ENCODE measurements around the gene ZNF684.
"Not testable (repeated sequence)": the region's sequence is repeated elsewhere in the genome, so short reads cannot be mapped to it uniquely, and the experiment has no call there.

The ZNF684 gene

GRCh38 chr1:40564913-40565312, 33.5 kb downstream of the ZNF684 start:
- DNase-seq (ENCODE audit: low read depth in 2 of 2): no peak

DNA sequence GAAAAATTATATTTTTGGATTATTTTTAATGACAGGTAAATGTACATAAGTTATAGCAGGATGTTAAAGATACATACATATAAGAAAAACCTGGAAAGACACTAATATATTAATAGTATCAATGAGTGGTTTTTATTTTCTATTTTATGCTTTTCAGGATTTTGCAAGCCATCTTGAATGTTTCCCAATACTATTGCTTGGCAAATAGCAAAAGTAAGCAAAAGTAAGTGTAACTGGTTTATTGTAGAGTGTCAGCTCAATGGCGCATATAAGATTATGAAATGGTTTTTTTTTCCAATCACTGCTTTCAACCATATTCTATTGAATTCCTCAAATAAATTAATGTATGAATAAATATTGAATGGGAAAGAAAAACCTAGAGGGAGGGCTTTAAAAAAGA, 36.4 kb downstream of the ZNF684 start:
- no peak overlapping the region for H3K4me3 ChIP-seq (replicated peaks in 1 of 2; ENCODE audit: low read depth in 2 of 2, low read length in 2 of 2)
- TF ChIP-seq, protein P1, sequence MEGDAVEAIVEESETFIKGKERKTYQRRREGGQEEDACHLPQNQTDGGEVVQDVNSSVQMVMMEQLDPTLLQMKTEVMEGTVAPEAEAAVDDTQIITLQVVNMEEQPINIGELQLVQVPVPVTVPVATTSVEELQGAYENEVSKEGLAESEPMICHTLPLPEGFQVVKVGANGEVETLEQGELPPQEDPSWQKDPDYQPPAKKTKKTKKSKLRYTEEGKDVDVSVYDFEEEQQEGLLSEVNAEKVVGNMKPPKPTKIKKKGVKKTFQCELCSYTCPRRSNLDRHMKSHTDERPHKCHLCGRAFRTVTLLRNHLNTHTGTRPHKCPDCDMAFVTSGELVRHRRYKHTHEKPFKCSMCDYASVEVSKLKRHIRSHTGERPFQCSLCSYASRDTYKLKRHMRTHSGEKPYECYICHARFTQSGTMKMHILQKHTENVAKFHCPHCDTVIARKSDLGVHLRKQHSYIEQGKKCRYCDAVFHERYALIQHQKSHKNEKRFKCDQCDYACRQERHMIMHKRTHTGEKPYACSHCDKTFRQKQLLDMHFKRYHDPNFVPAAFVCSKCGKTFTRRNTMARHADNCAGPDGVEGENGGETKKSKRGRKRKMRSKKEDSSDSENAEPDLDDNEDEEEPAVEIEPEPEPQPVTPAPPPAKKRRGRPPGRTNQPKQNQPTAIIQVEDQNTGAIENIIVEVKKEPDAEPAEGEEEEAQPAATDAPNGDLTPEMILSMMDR (IDR thresholded peaks at IDR 0.05; ENCODE audit: low read depth, low read length): no peak
- DNase-seq (ENCODE audit: low read depth in 2 of 2): no peak

More at GRCh38 chr1:40564913-40565312, 33.5 kb downstream of the ZNF684 start:
- TF ChIP-seq, protein P1 (IDR thresholded peaks at IDR 0.05; ENCODE audit: low read depth, low read length): no peak
- H3K4me3 ChIP-seq (replicated peaks in 1 of 2; ENCODE audit: low read depth in 2 of 2, low read length in 2 of 2): no peak overlapping the region

GRCh38 chr1:40574805-40575204, 43.4 kb downstream of the ZNF684 start:
- DNase-seq (ENCODE audit: low read depth in 2 of 2): peak in 1 of 2 donors; percentile 28
- not testable (repeated sequence) for H3K4me3 ChIP-seq (replicated peaks in 1 of 2; ENCODE audit: low read depth in 2 of 2, low read length in 2 of 2)

DNA sequence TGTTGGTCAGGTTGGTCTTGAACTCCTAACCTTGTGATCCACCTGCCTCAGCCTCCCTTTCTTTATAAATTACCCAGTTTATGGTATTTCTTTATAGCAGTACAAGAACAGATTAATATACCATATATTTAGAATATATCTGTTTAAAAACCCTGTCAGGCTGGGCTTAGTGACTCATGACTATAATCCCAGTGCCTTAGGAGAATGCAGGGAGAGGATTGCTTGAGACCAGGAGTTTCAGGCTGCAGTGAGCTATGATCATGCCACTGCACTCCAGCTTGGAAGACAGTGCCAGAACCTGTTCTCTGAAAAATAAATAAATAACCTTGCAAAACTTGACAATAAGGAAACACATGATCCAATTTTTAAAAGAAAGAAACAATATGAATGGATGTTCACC, 43.9 kb downstream of the ZNF684 start:
- TF ChIP-seq, protein P1 (IDR thresholded peaks at IDR 0.05; ENCODE audit: low read depth, low read length): no peak
- no peak for DNase-seq (ENCODE audit: low read depth in 2 of 2)
- H3K4me3 ChIP-seq (replicated peaks in 1 of 2; ENCODE audit: low read depth in 2 of 2, low read length in 2 of 2): no peak overlapping the region

DNA sequence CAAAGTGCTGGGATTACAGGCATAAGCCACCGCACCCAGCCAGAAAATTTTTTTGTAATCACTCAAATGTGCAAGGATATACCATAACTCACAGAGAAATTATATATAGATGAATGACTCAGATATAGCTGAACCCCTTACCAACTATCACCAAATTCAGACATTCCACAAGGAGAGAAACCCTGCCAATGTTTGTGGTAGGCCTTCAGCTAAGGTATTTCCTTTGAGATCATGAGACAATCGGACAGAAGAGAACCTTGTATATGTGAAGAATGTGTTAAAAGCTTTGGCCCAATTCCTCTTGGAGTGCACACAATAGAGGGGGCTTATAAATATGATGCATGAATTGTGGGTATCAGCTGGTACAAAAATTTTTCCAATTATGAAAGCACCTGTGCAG, 50.7 kb downstream of the ZNF684 start:
- TF ChIP-seq, protein P1 (IDR thresholded peaks at IDR 0.05; ENCODE audit: low read depth, low read length): no peak
- peak; percentile 4 to 12 for DNase-seq (ENCODE audit: low read depth in 2 of 2)
- H3K4me3 ChIP-seq (replicated peaks in 1 of 2; ENCODE audit: low read depth in 2 of 2, low read length in 2 of 2): no peak overlapping the region

DNA sequence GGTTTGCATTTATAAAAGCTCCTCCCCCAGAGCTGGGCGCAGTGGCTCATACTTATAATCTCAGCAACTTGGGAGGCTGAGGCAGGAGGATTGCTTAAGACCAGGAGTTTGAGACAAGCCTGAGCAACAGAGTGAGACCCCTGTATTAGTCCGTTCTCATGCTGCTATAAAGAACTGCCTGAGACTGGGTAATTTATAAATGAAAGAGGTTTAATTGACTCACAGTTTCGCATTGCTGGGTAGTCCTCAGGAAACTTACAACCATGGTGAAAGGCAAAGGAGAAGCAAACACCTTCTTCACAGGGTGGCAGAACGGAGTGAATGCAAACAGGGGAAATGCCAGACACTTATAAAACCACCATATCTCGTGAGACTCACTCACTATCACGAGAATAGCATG, 52.5 kb downstream of the ZNF684 start:
- DNase-seq (ENCODE audit: low read depth in 2 of 2): no peak
- no peak overlapping the region for H3K4me3 ChIP-seq (replicated peaks in 1 of 2; ENCODE audit: low read depth in 2 of 2, low read length in 2 of 2)
- TF ChIP-seq, protein P1 (IDR thresholded peaks at IDR 0.05; ENCODE audit: low read depth, low read length): no peak

GRCh38 chr1:40588586-40588985, 57.1 kb downstream of the ZNF684 start:
- TF ChIP-seq, protein P1 (IDR thresholded peaks at IDR 0.05; ENCODE audit: low read depth, low read length): no peak
- no peak overlapping the region for H3K4me3 ChIP-seq (replicated peaks in 1 of 2; ENCODE audit: low read depth in 2 of 2, low read length in 2 of 2)
- no peak for DNase-seq (ENCODE audit: low read depth in 2 of 2)
